Type B pancreatic cell (in vitro differentiated cells): ENCODE results near the gene RANBP1. TPM values are rescaled to one million over a fixed set of nuclear protein-coding genes. Genes with fewer than 3 reads are reported as not detected.
A peak's percentile ranks its signal among the peaks of the same experiment; 100 is the strongest.

Source experiments
- DNase-seq: peaks from one replicate; pipeline ENCODE4 v3.0.0; 2021; ENCODE audit warnings: mixed read lengths; ENCODE audit not compliant: unreplicated experiment; ENCODE audit errors: extremely low spot score
- H3K27ac Mint-ChIP-seq: 2 replicates; pipeline ENCODE4 v1.8.0; 2021; ENCODE audit warnings: mild to moderate bottlenecking, mixed read lengths
- H3K27me3 Mint-ChIP-seq: 2 replicates; pipeline ENCODE4 v1.8.0; 2021; ENCODE audit warnings: mixed read lengths
- H3K36me3 Mint-ChIP-seq: 2 replicates; pipeline ENCODE4 v1.8.0; 2021; ENCODE audit warnings: mixed read lengths
- H3K4me1 Mint-ChIP-seq: one replicate; pipeline ENCODE4 v1.8.0; 2021; ENCODE audit warnings: mixed read lengths; ENCODE audit not compliant: unreplicated experiment
- H3K4me3 Mint-ChIP-seq: 2 replicates; pipeline ENCODE4 v1.8.0; 2021; ENCODE audit warnings: mild to moderate bottlenecking, mixed read lengths
- H3K9me3 Mint-ChIP-seq: 2 replicates; pipeline ENCODE4 v1.8.0; 2021; ENCODE audit warnings: mixed read lengths
- total RNA-seq: library from RNA; stranded (reverse); gene quantifications from 2 replicates; pipeline ENCODE4 v1.2.1, GENCODE V29; 2021; ENCODE audit warnings: low replicate concordance
- TF ChIP-seq, protein P1 (sequence below): fragments of 200-600 bp; sonication (generic); conservative IDR thresholded peaks from 2 replicates; pipeline ENCODE4 v1.5.0; 2021; ENCODE audit warnings: antibody characterized with exemption, mild to moderate bottlenecking

Gene RANBP1
- total RNA-seq, 1 donor from 2014 or later, result 235 TPM

DNA sequence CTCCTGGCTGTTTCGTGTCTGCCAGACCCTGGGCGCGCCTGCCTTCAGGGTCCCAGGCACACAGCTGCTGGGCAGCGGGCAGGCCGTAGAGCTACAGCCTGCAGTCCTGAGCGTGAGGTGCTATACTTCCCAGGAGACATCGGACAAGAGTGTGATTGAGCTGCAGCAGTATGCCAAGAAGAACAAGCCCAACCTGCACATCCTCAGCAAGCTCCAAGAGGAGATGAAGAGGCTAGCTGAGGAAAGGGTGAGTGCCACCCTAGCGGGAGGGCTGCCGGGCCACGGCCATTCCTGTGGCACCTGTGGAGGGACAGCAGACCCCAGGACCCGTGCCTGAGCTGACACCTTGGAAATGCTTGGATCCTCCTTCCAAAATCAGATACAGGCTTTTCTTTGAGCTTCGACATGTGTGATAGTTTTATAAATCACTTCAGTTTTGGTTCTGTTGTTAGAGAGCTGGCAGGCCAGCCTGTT, 7.1 kb upstream of the RANBP1 start:
- H3K4me3 Mint-ChIP-seq, result no peak overlapping the region
- H3K36me3 Mint-ChIP-seq, result peaks cover 7% of the 10 kb centered on the region
- no peak for DNase-seq
- H3K4me1 Mint-ChIP-seq, result no peaks in the 10 kb centered on the region
- no peaks in the 10 kb centered on the region for H3K9me3 Mint-ChIP-seq
- no peaks in the 10 kb centered on the region for H3K27me3 Mint-ChIP-seq
- TF ChIP-seq, protein P1, sequence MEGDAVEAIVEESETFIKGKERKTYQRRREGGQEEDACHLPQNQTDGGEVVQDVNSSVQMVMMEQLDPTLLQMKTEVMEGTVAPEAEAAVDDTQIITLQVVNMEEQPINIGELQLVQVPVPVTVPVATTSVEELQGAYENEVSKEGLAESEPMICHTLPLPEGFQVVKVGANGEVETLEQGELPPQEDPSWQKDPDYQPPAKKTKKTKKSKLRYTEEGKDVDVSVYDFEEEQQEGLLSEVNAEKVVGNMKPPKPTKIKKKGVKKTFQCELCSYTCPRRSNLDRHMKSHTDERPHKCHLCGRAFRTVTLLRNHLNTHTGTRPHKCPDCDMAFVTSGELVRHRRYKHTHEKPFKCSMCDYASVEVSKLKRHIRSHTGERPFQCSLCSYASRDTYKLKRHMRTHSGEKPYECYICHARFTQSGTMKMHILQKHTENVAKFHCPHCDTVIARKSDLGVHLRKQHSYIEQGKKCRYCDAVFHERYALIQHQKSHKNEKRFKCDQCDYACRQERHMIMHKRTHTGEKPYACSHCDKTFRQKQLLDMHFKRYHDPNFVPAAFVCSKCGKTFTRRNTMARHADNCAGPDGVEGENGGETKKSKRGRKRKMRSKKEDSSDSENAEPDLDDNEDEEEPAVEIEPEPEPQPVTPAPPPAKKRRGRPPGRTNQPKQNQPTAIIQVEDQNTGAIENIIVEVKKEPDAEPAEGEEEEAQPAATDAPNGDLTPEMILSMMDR, result no peak
- H3K27ac Mint-ChIP-seq, result no peak overlapping the region

DNA sequence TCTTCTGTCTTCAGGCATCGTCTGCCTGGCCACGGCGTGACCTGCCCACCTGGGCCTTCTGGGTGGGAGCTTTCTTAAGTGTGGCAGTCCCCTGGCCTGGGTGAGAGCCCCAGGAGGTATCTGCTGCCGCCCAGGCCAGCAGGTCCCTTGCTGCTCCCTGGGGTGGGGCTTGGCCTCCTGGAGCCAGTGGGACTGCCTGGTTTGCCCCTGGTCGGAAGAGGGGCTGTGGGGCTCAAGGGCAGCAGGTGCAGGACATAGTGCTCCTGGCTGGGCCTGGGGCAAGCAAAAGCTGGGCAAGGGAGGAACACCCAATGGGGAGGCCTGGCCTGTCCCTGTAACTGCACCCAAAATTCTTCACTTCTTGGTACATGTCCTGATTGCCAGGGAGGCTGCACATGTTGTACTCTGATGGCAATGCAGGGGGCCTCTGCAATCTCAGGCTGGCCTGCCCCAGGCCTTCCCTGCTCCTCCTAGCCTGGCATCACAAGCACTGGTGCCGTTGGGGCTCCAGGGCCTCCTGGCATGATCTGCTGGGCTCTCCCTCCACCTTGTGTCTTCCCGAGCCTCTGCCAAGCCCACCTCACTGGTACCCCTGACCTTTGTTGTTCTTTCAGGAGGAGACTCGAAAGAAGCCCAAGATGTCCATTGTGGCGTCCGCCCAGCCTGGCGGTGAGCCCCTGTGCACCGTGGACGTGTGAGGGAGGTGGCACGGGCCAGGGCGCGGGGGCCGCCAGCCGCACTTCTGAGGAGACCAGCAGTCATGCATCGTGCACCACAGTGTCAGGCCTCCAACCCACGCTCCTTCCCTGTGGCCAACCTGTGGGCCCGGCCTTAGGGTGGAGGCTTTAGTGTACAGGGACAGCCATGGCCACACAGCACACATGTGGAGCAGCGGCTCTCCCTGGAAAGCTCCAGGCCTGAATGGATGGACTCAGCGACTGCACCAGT, 6.2 kb upstream of the RANBP1 start:
- DNase-seq, result no peak
- no peaks in the 10 kb centered on the region for H3K9me3 Mint-ChIP-seq
- H3K4me3 Mint-ChIP-seq, result no peak overlapping the region
- TF ChIP-seq, protein P1, result no peak
- no peaks in the 10 kb centered on the region for H3K27me3 Mint-ChIP-seq
- H3K36me3 Mint-ChIP-seq, result peaks cover 10% of the 10 kb centered on the region
- no peaks in the 10 kb centered on the region for H3K4me1 Mint-ChIP-seq
- H3K27ac Mint-ChIP-seq, result no peak overlapping the region

DNA sequence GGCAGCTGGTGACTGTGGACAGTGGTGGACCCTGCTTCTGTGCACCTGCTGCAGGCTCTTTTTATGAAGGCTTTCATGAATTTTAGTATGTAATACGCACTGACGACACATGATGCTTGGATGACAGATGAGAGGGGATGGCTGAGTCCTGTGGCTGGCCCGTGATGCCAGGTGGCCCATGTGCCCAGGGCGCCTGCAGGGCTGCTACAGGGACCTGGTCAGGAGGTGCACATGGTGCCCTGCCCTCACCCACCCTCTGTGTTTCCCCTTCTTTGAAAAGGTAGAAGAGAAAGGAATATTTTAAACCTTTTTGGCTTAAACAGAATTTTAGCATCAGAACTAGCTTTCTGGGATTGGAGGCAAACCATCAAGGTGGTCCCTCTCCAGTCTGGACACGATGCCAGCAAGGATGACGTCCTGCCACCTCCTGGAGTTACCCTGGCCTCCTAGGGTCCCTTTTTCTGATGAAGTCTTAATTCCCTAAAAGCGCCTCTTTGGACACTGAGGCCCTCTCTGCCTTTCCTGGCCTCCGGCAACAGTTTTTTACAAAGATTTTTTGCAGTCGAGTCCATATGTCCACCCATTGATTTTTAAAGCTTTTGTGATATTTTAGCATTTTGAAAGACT, 5.4 kb upstream of the RANBP1 start:
- no peak overlapping the region for H3K4me3 Mint-ChIP-seq
- H3K9me3 Mint-ChIP-seq, result no peaks in the 10 kb centered on the region
- TF ChIP-seq, protein P1, result no peak

DNA sequence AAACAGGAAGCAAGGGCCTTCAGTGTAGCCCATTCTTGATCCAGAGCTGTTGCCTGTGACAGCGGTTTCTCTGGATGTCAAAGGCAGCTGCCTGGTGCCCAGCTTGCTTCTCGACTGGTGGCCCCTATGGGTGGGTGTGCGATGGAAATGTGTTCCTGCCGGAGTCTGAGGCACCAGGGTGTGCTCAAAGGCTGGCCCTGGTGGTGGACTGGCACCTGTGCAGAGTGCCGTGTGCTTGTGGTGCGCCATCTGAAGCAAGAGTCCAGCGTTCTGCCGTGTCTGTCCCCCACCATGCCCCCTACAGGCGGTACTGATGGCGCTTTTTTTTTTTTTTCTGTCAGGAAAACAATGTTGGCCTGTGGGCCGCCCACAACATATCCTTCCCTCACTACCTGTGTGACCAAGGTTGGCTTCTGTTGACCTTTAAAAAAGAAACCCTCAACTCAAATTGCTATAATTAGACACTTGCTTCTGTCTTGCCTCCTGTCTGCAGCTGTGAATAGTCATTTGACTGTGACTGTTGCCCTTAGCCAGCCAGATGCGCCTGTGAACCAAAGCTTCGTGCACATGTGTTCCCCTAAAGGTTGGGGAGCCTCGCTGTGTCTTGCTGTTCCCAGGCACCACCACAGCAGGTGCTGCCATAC, 4.7 kb upstream of the RANBP1 start:
- DNase-seq, result no peak
- Mint-ChIP-seq H3K27me3 (no peaks in the 10 kb centered on the region), H3K4me3 (no peak overlapping the region), H3K9me3 (no peaks in the 10 kb centered on the region), H3K4me1 (no peaks in the 10 kb centered on the region), H3K36me3 (peaks cover 10% of the 10 kb centered on the region), H3K27ac (peak overlapping the region; percentile 50)
- TF ChIP-seq, protein P1, result peak; percentile 72

More for the DNA sequence above, 5.4 kb upstream of the RANBP1 start:
- no peak for DNase-seq
- Mint-ChIP-seq H3K36me3 (peaks cover 10% of the 10 kb centered on the region), H3K27ac (peak overlapping the region; percentile 50), H3K4me1 (no peaks in the 10 kb centered on the region), H3K27me3 (no peaks in the 10 kb centered on the region)

DNA sequence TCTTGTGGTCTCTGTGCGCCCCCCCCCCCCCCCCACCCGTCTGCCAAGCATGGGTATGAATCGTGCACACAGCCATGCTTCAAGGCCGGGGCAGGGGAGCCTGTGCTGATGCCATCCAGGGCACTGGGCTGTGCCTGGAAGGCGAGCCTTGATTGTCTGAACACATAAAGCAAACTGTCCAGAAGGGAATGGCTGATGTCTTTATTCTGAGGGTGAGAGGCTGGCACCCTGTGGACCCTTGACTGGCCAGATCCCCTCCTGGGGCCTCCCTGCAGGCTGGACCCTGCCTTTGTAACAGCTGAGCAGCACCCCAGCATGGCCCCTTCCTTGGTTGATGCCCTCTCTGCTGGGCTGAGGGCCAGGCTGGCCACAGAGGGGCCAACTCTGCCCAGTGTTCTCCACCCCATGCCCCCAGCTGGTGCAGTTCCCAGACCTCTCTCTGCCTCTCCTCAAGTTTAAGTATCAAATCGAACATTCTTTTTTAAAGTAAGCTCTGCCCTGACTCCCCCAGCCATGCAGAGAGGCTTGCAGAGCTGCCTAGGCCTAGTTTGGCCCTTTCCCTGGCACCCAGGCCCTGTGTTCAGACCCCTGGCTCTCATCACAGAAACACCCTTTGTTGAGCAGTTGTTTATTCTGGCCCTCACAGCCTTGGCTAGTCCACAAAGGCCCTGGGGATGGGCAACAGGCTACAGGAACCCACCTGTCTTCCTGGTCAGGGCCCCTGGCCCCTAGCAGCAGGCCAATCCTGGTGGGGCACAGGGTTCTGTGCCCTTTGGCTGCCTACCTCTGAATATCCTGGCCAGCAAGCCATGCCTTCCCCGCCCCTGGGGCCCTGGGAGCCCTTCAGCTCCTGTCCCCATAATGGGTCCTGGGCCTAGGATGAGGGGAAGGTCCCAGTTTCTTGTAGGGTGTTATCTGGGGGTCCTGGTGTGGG, 3.9 kb upstream of the RANBP1 start:
- no peak for DNase-seq
- H3K4me1 Mint-ChIP-seq, result no peaks in the 10 kb centered on the region
- TF ChIP-seq, protein P1, result no peak
- H3K9me3 Mint-ChIP-seq, result no peaks in the 10 kb centered on the region
- no peak overlapping the region for H3K4me3 Mint-ChIP-seq
- H3K27me3 Mint-ChIP-seq, result no peaks in the 10 kb centered on the region
- H3K27ac Mint-ChIP-seq, result peak overlapping the region; percentile 73
- H3K36me3 Mint-ChIP-seq, result peaks cover 10% of the 10 kb centered on the region
